Natural killer cell (primary cell): ENCODE measurements around the gene RMRP. TPM values are rescaled to one million over a fixed set of nuclear protein-coding genes. Genes with fewer than 3 reads are reported as not detected.
A peak's percentile ranks its signal among the peaks of the same experiment; 100 is the strongest.
"Not testable (repeated sequence)": the region's sequence is repeated elsewhere in the genome, so short reads cannot be mapped to it uniquely, and the experiment has no call there.

Experiments used
- ATAC-seq, 3 donors: fragments of 150-1000 bp in 2 of 3; fragments of 200-7000 bp in 1 of 3; cut with Tn5 transposase; 1 replicate in 1 of 3; 2 replicates in 2 of 3; pipeline ENCODE4 v1.10.0; 2021; ENCODE audit warnings: mild to moderate bottlenecking in 2 of 3, moderate library complexity in 2 of 3
- DNase-seq, 2 donors: peaks; one replicate each; pipeline versions ENCODE4 v3.0.0 to v3.0.0-alpha.2; 2013 to 2021; ENCODE audit warnings: mixed read lengths in 1 of 2
- H3K27ac ChIP-seq: one replicate; pipeline ENCODE4 v1.5.1; 2013; ENCODE audit warnings: mild to moderate bottlenecking, low read length
- H3K27me3 ChIP-seq: one replicate; pipeline ENCODE4 v1.6.1; 2013; ENCODE audit warnings: low read length; ENCODE audit not compliant: control insufficient read depth, insufficient read depth
- H3K36me3 ChIP-seq: one replicate; pipeline ENCODE4 v1.6.1; 2013; ENCODE audit warnings: low read length; ENCODE audit not compliant: control insufficient read depth, insufficient read depth
- H3K4me1 ChIP-seq: one replicate; pipeline ENCODE4 v1.6.1; 2013; ENCODE audit warnings: low read length; ENCODE audit not compliant: control insufficient read depth, insufficient read depth
- H3K4me3 ChIP-seq: one replicate; pipeline ENCODE4 v1.5.1; 2013; ENCODE audit warnings: low read length
- H3K9me3 ChIP-seq: one replicate; pipeline ENCODE4 v1.6.1; 2013; ENCODE audit warnings: low read length; ENCODE audit not compliant: control insufficient read depth, insufficient read depth
- H3K27ac Mint-ChIP-seq, 2 donors: one replicate each; pipeline ENCODE4 v1.8.0; 2022; ENCODE audit warnings: mild to moderate bottlenecking in 2 of 2, mixed read lengths in 2 of 2, moderate library complexity in 1 of 2
- H3K27me3 Mint-ChIP-seq, 2 donors: one replicate each; pipeline ENCODE4 v1.8.0; 2022; ENCODE audit warnings: low read depth in 2 of 2, mixed read lengths in 2 of 2
- H3K36me3 Mint-ChIP-seq: one replicate; pipeline ENCODE4 v1.8.0; 2022; ENCODE audit warnings: mixed read lengths
- H3K4me1 Mint-ChIP-seq, 2 donors: one replicate each; pipeline ENCODE4 v1.8.0; 2022; ENCODE audit warnings: mixed read lengths in 2 of 2
- H3K4me3 Mint-ChIP-seq: one replicate; pipeline ENCODE4 v1.8.0; 2022; ENCODE audit warnings: mild to moderate bottlenecking, moderate library complexity, mixed read lengths
- H3K9me3 Mint-ChIP-seq, 2 donors: one replicate each; pipeline ENCODE4 v1.8.0; 2022; ENCODE audit warnings: mixed read lengths in 2 of 2
- CTCF ChIP-seq: fragments of 200-600 bp; IDR thresholded peaks from one replicate; pipeline ENCODE4 v1.8.0; 2022; ENCODE audit warnings: antibody characterized with exemption
- WGBS: methylation state at CpG from one replicate; pipeline ENCODE4 v1.1.7; 2013; ENCODE audit warnings: missing lambda C conversion rate; ENCODE audit not compliant: insufficient coverage; 5-methylcytosine and 5-hydroxymethylcytosine counted together
- intact Hi-C: fragments of 100-400 bp; cut with micrococcal nuclease; formaldehyde crosslinking; loops from one replicate; pipeline ENCODE4 v1.14.2; 2022
- total RNA-seq, 4 donors: library from RNA; stranded (reverse); fragments of 120-200 nt in 1 of 4; gene quantifications; one replicate each; pipeline versions ENCODE4 v1.2.3 to v1.2.4, GENCODE V29; 2013 to 2022

RMRP gene
- total RNA-seq, 3 donors from 2014 or later (not counting 1 experiment from before 2014, with no cell fraction given) = 5,042 to 6,602 (median 5,874) TPM

GRCh38 chr9:35646153-35646532 is 11.7 kb downstream of the RMRP start:
- Mint-ChIP-seq H3K4me1 (peaks cover 48 to 64% of the 10 kb centered on the region in 2 donors), H3K27me3 (no peaks in the 10 kb centered on the region), H3K36me3 (no peaks in the 10 kb centered on the region), H3K4me3 (peak overlapping the region; percentile 99), H3K27ac (peak overlapping the region; percentile 98), H3K9me3 (no peaks in the 10 kb centered on the region)
- intact Hi-C loops = loop anchor here (1.0 to 2.0 kb wide), 3 partner anchors 42 to 169 kb away; partner anchors contain the start of genes CREB3, HINT2 and TLN1
- Histone ChIP-seq H3K9me3 (no peaks in the 10 kb centered on the region), H3K4me1 (peaks cover 74% of the 10 kb centered on the region), H3K4me3 (peak overlapping the region; percentile 55), H3K27ac (peak overlapping the region; percentile 82), H3K27me3 (no peaks in the 10 kb centered on the region), H3K36me3 (no peaks in the 10 kb centered on the region)
- ATAC-seq = no peak
- WGBS = under 1% methylated on average over 11 of the region's 11 CpGs
- DNase-seq = no peak
- TF ChIP-seq CTCF = no peak

- intact Hi-C loops = loop anchor here (1.0 to 2.0 kb wide), 3 partner anchors 41 to 170 kb away; partner anchors contain the start of genes CREB3, HINT2 and TLN1
- not testable (repeated sequence) for ATAC-seq, H3K36me3 ChIP-seq, DNase-seq, H3K27me3 Mint-ChIP-seq, H3K36me3 Mint-ChIP-seq, H3K9me3 Mint-ChIP-seq, H3K9me3 ChIP-seq, H3K27me3 ChIP-seq
- Mint-ChIP-seq H3K4me1 (peaks cover 52 to 67% of the 10 kb centered on the region in 2 donors), H3K4me3 (peak overlapping the region; percentile 99), H3K27ac (peak overlapping the region; percentile 98)
- peak overlapping the region; percentile 82 for H3K27ac ChIP-seq
- 43% methylated on average over 10 of the region's 10 CpGs for WGBS
- H3K4me1 ChIP-seq = peaks cover 70% of the 10 kb centered on the region
- peak overlapping the region; percentile 55 for H3K4me3 ChIP-seq
Observed at GRCh38 chr9:35645736-35646135, 12.1 kb downstream of the RMRP start.

- H3K27me3 Mint-ChIP-seq = no peaks in the 10 kb centered on the region
- Histone ChIP-seq H3K36me3 (no peaks in the 10 kb centered on the region), H3K4me3 (no peak overlapping the region), H3K4me1 (peaks cover 60% of the 10 kb centered on the region), H3K9me3 (no peaks in the 10 kb centered on the region), H3K27ac (no peak overlapping the region), H3K27me3 (no peaks in the 10 kb centered on the region)
- DNase-seq (no peak), ATAC-seq (no peak)
- no peak overlapping the region for H3K4me3 Mint-ChIP-seq
- 97% methylated on average over 12 of the region's 12 CpGs for WGBS
- H3K9me3 Mint-ChIP-seq = no peaks in the 10 kb centered on the region
- intact Hi-C loops = no loop called here
- H3K27ac Mint-ChIP-seq = no peak overlapping the region
- H3K36me3 Mint-ChIP-seq = no peaks in the 10 kb centered on the region
- TF ChIP-seq CTCF = no peak
- peaks cover 56 to 71% of the 10 kb centered on the region in 2 donors for H3K4me1 Mint-ChIP-seq
Observed at GRCh38 chr9:35643046-35643445, 14.8 kb downstream of the RMRP start.

GRCh38 chr9:35641478-35641877 is 16.3 kb downstream of the RMRP start:
- H3K4me3 Mint-ChIP-seq = peak overlapping the region; percentile 59
- H3K27me3 ChIP-seq, intact Hi-C loops, H3K27me3 Mint-ChIP-seq, H3K4me3 ChIP-seq, H3K36me3 Mint-ChIP-seq, H3K9me3 Mint-ChIP-seq, H3K9me3 ChIP-seq, DNase-seq, H3K27ac ChIP-seq, H3K36me3 ChIP-seq, ATAC-seq: not testable (repeated sequence)
- WGBS = 70% methylated on average over 2 of the region's 3 CpGs
- H3K4me1 Mint-ChIP-seq = peaks cover 61 to 74% of the 10 kb centered on the region in 2 donors
- peak overlapping the region; percentile 94 to 97 for H3K27ac Mint-ChIP-seq
- H3K4me1 ChIP-seq = peaks cover 62% of the 10 kb centered on the region

- H3K4me3 Mint-ChIP-seq = not testable (repeated sequence)
- peak overlapping the region; percentile 94 to 97 for H3K27ac Mint-ChIP-seq
Observed at GRCh38 chr9:35640431-35640830, 17.4 kb downstream of the RMRP start.

More at GRCh38 chr9:35640431-35640830, 17.4 kb downstream of the RMRP start:
- intact Hi-C loops, H3K27me3 Mint-ChIP-seq, DNase-seq, H3K9me3 Mint-ChIP-seq, H3K36me3 ChIP-seq, H3K4me3 ChIP-seq, H3K27ac ChIP-seq, ATAC-seq, H3K27me3 ChIP-seq, H3K9me3 ChIP-seq, H3K36me3 Mint-ChIP-seq: not testable (repeated sequence)
- H3K4me1 Mint-ChIP-seq = peaks cover 66 to 75% of the 10 kb centered on the region in 2 donors
- H3K4me1 ChIP-seq = peaks cover 61% of the 10 kb centered on the region
- 99% methylated on average over 15 of the region's 15 CpGs for WGBS
